ENCODE data around the gene OVCA2.

The OVCA2 gene

DNA sequence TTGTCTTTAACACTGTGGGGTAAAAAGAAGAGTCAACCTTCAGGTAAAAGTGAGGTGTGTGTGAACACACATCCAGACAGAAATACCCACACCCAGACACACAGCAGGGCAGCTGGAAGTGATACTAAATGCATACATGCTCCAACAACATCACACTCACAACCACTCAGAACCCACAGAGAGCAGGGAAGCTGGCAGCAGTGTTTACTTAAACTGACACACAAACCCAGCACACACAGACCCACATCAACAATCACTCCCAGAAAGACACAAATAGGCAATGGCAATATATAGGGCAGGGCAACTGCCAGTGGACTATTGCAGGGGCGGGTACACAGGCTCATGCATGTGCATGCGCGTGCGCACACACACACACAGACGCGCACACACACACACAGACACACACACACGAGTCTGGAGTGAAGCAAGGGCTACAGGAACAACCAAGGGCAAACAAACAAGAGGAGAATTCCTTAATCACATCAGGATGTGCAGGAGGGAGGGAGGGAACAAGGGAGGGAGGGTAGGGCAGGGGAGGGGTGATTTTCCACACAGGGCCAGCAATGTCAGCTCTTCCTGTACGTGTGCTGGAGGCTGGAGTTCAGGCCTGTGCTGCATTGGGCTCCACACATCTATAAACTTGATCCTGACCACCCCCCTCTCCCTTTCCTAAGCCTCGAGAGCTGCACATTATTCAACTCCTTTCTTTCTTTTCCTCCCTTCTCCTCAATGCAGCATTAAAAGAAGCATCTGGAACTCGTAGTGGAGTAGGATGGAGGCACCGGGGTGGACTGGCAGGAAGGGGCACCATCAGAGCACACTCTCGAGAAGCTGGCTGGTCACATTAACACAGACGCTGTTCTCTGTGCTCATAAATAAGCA, 43.2 kb downstream of the OVCA2 start:
- H3K36me3 ChIP-seq (ENCODE audit: insufficient read depth, low read length) = peaks cover 15% of the 10 kb centered on the region
- H3K27ac ChIP-seq (ENCODE audit: low read depth, low read length) = no peak overlapping the region
- WGBS = 90% methylated on average over 13 of the region's 13 CpGs
- H3K27me3 ChIP-seq (ENCODE audit: insufficient read depth, low read length) = no peaks in the 10 kb centered on the region
- no peak overlapping the region for H3K4me3 ChIP-seq (ENCODE audit: low read length)
- H3K9ac ChIP-seq (ENCODE audit: low read depth, low read length) = no peak overlapping the region
- H3K9me3 ChIP-seq (ENCODE audit: insufficient read depth, low read depth, low read length) = no peaks in the 10 kb centered on the region
- peaks cover 12% of the 10 kb centered on the region for H3K4me1 ChIP-seq (ENCODE audit: insufficient read depth, low read length)

DNA sequence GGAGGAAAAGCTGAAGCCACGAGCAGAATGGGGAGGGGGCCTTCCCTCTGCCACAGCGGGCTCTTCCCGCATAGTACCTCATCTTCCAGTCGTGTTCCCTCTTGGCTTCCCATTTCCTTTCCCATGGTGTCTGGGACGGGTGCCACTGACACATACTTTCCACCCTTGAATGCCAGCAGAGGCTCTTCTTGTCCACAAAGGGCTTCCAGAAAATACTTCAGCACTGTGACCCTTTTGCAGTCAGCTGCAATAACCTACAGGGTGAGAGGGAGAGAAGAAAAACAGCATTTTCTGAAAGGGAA, 43.8 kb downstream of the OVCA2 start:
- H3K9ac ChIP-seq (ENCODE audit: low read depth, low read length) = no peak overlapping the region
- H3K4me3 ChIP-seq (ENCODE audit: low read length) = no peak overlapping the region
- no peak overlapping the region for H3K27ac ChIP-seq (ENCODE audit: low read depth, low read length)
- no peaks in the 10 kb centered on the region for H3K27me3 ChIP-seq (ENCODE audit: insufficient read depth, low read length)
- H3K4me1 ChIP-seq (ENCODE audit: insufficient read depth, low read length) = peaks cover 18% of the 10 kb centered on the region
- WGBS = 88% methylated on average over 5 of the region's 5 CpGs
- peaks cover 12% of the 10 kb centered on the region for H3K36me3 ChIP-seq (ENCODE audit: insufficient read depth, low read length)
- H3K9me3 ChIP-seq (ENCODE audit: insufficient read depth, low read depth, low read length) = no peaks in the 10 kb centered on the region

DNA sequence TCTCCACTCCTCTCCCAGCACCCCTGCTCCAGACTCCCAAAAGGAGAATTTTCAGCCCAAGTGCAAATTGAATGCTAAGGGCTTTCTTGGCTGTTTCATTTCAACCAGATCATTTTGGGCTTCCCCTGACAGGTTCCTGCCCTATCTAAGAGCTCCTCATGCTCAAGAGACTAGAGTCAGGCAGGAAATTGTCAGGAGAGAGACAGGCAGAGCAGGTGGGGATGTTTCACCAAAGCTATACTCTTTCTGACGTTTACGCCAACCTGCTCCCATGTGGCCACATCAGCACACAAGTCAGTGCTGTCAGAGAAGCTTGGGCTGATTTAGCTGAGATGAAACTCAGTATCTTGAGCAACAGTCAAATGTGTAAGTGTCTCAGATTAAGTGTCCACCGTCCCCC, 44.5 kb downstream of the OVCA2 start:
- Histone ChIP-seq H3K9ac (ENCODE audit: low read depth, low read length) (no peak overlapping the region), H3K27me3 (ENCODE audit: insufficient read depth, low read length) (no peaks in the 10 kb centered on the region), H3K4me3 (ENCODE audit: low read length) (no peak overlapping the region), H3K27ac (ENCODE audit: low read depth, low read length) (no peak overlapping the region), H3K4me1 (ENCODE audit: insufficient read depth, low read length) (peaks cover 25% of the 10 kb centered on the region), H3K9me3 (ENCODE audit: insufficient read depth, low read depth, low read length) (no peaks in the 10 kb centered on the region), H3K36me3 (ENCODE audit: insufficient read depth, low read length) (peaks cover 6% of the 10 kb centered on the region)
- 93% methylated on average over 3 of the region's 3 CpGs for WGBS

DNA sequence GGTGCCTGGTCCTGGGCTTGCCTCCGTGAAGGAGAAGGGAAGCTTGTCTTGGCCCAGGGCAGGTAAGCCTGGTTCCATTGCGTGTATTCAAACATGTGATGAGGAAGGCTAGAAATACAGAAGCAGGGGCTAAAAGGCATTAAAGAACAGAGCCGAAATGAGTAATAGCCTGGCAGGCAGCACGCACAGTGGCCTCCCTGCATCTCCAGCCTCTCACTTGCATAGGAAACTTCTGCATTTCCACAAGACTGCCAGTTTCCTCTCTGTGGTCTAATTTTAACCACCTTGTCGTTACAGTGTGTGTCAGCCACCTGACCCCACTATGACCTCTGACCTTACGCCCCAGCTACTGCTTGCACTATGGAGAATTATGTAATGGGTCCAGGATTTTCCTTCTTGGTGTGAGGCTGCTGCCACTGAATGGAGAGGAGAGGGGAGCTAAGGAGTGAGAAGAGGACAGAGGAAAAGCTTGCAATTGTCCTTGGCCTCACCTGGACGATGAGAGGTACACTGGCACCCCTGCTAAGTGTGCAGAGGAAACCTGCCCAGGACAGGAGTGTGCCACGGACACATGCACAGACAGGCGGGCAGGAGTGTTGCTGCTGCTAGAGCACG, 45.9 kb downstream of the OVCA2 start:
- WGBS = 88% methylated on average over 10 of the region's 10 CpGs
- Histone ChIP-seq H3K4me3 (ENCODE audit: low read length) (no peak overlapping the region), H3K9me3 (ENCODE audit: insufficient read depth, low read depth, low read length) (no peaks in the 10 kb centered on the region), H3K4me1 (ENCODE audit: insufficient read depth, low read length) (peaks cover 27% of the 10 kb centered on the region), H3K27ac (ENCODE audit: low read depth, low read length) (no peak overlapping the region), H3K27me3 (ENCODE audit: insufficient read depth, low read length) (no peaks in the 10 kb centered on the region), H3K36me3 (ENCODE audit: insufficient read depth, low read length) (no peaks in the 10 kb centered on the region), H3K9ac (ENCODE audit: low read depth, low read length) (no peak overlapping the region)

DNA sequence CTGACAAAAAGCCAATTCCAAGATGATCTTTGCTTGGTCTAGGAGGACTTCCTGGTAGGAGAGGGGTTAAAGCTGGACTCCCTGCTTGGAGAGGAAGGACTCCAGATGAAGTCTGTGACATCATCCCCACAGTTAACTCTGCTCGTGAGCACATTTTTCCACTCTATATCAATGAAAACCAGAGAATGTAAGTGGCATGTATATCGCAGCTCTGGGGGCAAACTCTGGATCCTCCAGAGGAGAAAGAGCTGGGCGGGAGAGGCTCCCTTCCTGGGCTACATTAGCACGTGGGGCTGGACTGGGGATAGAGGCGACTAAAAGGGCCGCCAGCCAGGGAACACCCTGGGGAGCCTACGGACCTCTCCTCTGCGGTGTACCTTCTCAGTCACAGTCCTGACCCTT, 47.2 kb downstream of the OVCA2 start:
- Histone ChIP-seq H3K9me3 (ENCODE audit: insufficient read depth, low read depth, low read length) (no peaks in the 10 kb centered on the region), H3K4me1 (ENCODE audit: insufficient read depth, low read length) (peaks cover 27% of the 10 kb centered on the region), H3K27me3 (ENCODE audit: insufficient read depth, low read length) (no peaks in the 10 kb centered on the region), H3K36me3 (ENCODE audit: insufficient read depth, low read length) (no peaks in the 10 kb centered on the region), H3K9ac (ENCODE audit: low read depth, low read length) (no peak overlapping the region), H3K27ac (ENCODE audit: low read depth, low read length) (no peak overlapping the region), H3K4me3 (ENCODE audit: low read length) (no peak overlapping the region)
- 76% methylated on average over 7 of the region's 8 CpGs for WGBS

DNA sequence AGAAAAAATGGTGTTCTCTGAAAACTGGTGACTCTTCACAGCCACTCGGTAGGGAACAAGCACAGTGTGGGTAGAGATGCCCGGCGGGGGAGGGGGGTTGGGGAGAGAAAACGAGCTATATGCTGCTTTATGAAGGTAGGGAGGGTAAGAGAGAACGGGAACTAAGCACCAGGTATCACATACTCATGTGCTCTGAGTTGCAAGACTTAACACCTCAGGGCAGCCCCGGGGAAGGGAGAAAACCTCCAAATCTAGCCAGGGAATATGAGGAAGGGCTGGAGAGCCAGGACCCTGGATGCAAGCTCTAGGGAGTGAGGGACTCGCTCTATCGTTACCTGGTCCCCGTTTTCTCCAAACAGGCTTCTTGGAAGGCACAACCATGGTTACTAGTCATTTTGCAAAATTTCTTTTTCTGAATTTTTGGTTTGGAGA, 48.4 kb downstream of the OVCA2 start:
- H3K9me3 ChIP-seq (ENCODE audit: insufficient read depth, low read depth, low read length) = no peaks in the 10 kb centered on the region
- H3K36me3 ChIP-seq (ENCODE audit: insufficient read depth, low read length) = no peaks in the 10 kb centered on the region
- H3K27me3 ChIP-seq (ENCODE audit: insufficient read depth, low read length) = no peaks in the 10 kb centered on the region
- 0 out of 2 replicates have a peak overlapping the region, but pooled peaks have one; percentile 32 for H3K9ac ChIP-seq (ENCODE audit: low read depth, low read length)
- WGBS = 75% methylated on average over 9 of the region's 9 CpGs
- peak overlapping the region; percentile 21; the same call in 1 of the 2 replicates for H3K27ac ChIP-seq (ENCODE audit: low read depth, low read length)
- H3K4me1 ChIP-seq (ENCODE audit: insufficient read depth, low read length) = peaks cover 28% of the 10 kb centered on the region
- no peak overlapping the region for H3K4me3 ChIP-seq (ENCODE audit: low read length)

DNA sequence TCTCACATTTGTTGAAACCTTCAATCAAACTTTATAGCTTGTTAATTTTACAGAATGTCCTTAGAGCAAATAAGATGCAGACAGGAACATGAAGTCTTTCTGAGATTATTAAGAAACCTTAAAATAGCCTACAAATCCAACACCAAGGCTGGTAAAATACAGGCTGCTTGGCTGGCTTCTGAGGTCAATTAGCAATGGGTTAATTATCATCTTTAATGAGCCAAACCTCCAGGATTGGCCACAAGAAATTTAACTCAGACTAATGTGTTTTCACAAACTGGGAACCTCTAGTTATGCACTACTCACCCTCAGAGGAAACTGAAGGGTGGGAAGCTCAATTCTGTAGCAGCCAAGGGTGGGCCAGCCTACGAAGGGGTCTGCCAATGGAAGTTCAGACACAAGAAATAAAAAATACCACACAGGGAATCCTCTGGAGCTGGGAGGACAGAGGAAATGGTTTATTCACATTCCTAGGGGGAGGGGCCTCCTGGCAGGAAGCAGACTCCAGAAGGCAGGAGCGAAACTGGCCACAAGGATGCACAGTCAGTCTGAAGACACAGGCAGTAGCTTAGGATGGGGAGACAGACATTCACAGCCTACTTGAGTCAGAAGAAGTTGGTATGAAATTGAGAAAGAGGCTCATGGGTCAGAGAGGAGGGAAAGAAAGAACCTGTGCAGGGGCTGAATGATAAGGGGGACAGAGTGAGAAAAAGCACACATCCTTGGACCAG, 49.1 kb downstream of the OVCA2 start:
- Histone ChIP-seq H3K36me3 (ENCODE audit: insufficient read depth, low read length) (no peaks in the 10 kb centered on the region), H3K4me1 (ENCODE audit: insufficient read depth, low read length) (peaks cover 35% of the 10 kb centered on the region), H3K27me3 (ENCODE audit: insufficient read depth, low read length) (no peaks in the 10 kb centered on the region), H3K4me3 (ENCODE audit: low read length) (no peak overlapping the region), H3K27ac (ENCODE audit: low read depth, low read length) (peak overlapping the region; percentile 21; the same call in 1 of the 2 replicates), H3K9me3 (ENCODE audit: insufficient read depth, low read depth, low read length) (no peaks in the 10 kb centered on the region), H3K9ac (ENCODE audit: low read depth, low read length) (0 out of 2 replicates have a peak overlapping the region, but pooled peaks have one; percentile 32)
- WGBS = 25% methylated on average over 2 of the region's 2 CpGs

DNA sequence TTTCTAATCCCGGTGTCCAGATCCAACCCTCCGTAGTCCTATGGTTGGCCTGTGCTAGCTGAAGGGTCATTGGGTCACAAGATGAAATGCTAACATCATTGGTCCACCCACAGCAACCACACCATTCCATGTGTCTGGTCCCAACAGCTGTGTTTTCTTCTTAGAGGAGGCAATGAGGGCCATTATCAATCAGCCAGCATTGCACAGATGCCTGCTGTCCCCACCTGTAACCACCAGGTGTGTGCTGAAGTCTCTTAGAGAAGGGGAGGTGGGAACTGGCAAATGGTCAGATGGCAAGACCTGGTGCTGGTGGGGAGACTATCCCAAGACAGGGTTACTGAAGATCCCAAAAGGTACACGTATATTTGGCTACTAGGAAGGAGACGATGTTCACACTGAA, 50.4 kb downstream of the OVCA2 start:
- H3K27ac ChIP-seq (ENCODE audit: low read depth, low read length) = no peak overlapping the region
- no peaks in the 10 kb centered on the region for H3K9me3 ChIP-seq (ENCODE audit: insufficient read depth, low read depth, low read length)
- no peaks in the 10 kb centered on the region for H3K36me3 ChIP-seq (ENCODE audit: insufficient read depth, low read length)
- no peaks in the 10 kb centered on the region for H3K27me3 ChIP-seq (ENCODE audit: insufficient read depth, low read length)
- H3K4me3 ChIP-seq (ENCODE audit: low read length) = no peak overlapping the region
- H3K4me1 ChIP-seq (ENCODE audit: insufficient read depth, low read length) = peaks cover 36% of the 10 kb centered on the region
- 96% methylated on average over 4 of the region's 4 CpGs for WGBS
- no peak overlapping the region for H3K9ac ChIP-seq (ENCODE audit: low read depth, low read length)

Data from HUES64 (cell line).